Neuronal stem cell (in vitro differentiated cells): ENCODE data around the gene GPRC5C.

Experiments used
- DNase-seq: peaks from one replicate; pipeline ENCODE4 v3.0.0-alpha.2; 2013; ENCODE audit warnings: low spot score
- H2AFZ ChIP-seq: one replicate; pipeline ENCODE4 v1.6.1; 2013; ENCODE audit warnings: mild to moderate bottlenecking, low read length, inconsistent platforms
- H2AK5ac ChIP-seq: 2 replicates; pipeline ENCODE4 v1.6.1; 2013; ENCODE audit warnings: low read depth, mild to moderate bottlenecking, inconsistent platforms, low read length, moderate library complexity, mixed read lengths
- H2BK120ac ChIP-seq: 2 replicates; pipeline ENCODE4 v1.6.1; 2013; ENCODE audit warnings: low read depth, mild to moderate bottlenecking, inconsistent platforms, low read length, moderate library complexity, mixed read lengths
- H2BK12ac ChIP-seq: one replicate; pipeline ENCODE4 v1.6.1; 2013; ENCODE audit warnings: low read length, inconsistent platforms
- H2BK15ac ChIP-seq: 2 replicates; pipeline ENCODE4 v1.6.1; 2013; ENCODE audit warnings: mild to moderate bottlenecking, low read length, inconsistent platforms, mixed read lengths
- H2BK5ac ChIP-seq: one replicate; pipeline ENCODE4 v1.6.1; 2013; ENCODE audit warnings: inconsistent platforms, mild to moderate bottlenecking, low read length, moderate library complexity
- H3K14ac ChIP-seq: one replicate; pipeline ENCODE4 v1.6.1; 2013; ENCODE audit warnings: low read length, inconsistent platforms
- H3K18ac ChIP-seq: 2 replicates; pipeline ENCODE4 v1.6.1; 2013; ENCODE audit warnings: low read length, inconsistent platforms
- H3K23ac ChIP-seq: 2 replicates; pipeline ENCODE4 v1.6.1; 2013; ENCODE audit warnings: low read depth, mild to moderate bottlenecking, mixed read lengths, low read length, inconsistent platforms; ENCODE audit not compliant: poor library complexity
- H3K27ac ChIP-seq: replicated peaks from 3 replicates; pipeline ENCODE4 v1.5.1; 2013; ENCODE audit warnings: low read length, inconsistent platforms
- H3K27me3 ChIP-seq, 3 experiments: 2 replicates each; pipeline ENCODE4 v1.6.1; 2013; ENCODE audit warnings: low read length in 3 of 3, mild to moderate bottlenecking in 2 of 3, inconsistent platforms in 1 of 3, low read depth in 1 of 3, mixed read lengths in 1 of 3, moderate library complexity in 1 of 3; ENCODE audit not compliant: control insufficient read depth in 3 of 3, insufficient read depth in 3 of 3
- H3K36me3 ChIP-seq, 2 donors: replicated peaks in 1 of 2; 2 replicates each; pipeline ENCODE4 v1.6.1; 2013; ENCODE audit warnings: low read length in 2 of 2; ENCODE audit not compliant: control insufficient read depth in 2 of 2, insufficient read depth in 2 of 2
- H3K4ac ChIP-seq: 2 replicates; pipeline ENCODE4 v1.6.1; 2013; ENCODE audit warnings: inconsistent platforms, mild to moderate bottlenecking, low read length, moderate library complexity
- H3K4me1 ChIP-seq, 2 donors: 1 replicate in 1 of 2; 2 replicates in 1 of 2; pipeline ENCODE4 v1.6.1; 2013; ENCODE audit warnings: low read length in 2 of 2, low read depth in 1 of 2; ENCODE audit not compliant: control insufficient read depth in 2 of 2, insufficient read depth in 1 of 2
- H3K4me2 ChIP-seq: one replicate; pipeline ENCODE4 v1.6.1; 2013; ENCODE audit warnings: mild to moderate bottlenecking, low read length, inconsistent platforms; ENCODE audit not compliant: insufficient read depth, poor library complexity, severe bottlenecking
- H3K4me3 ChIP-seq, 2 donors: 2 replicates each; pipeline ENCODE4 v1.5.1; 2013; ENCODE audit warnings: low read length in 2 of 2, mild to moderate bottlenecking in 2 of 2, inconsistent platforms in 1 of 2, moderate library complexity in 1 of 2
- H3K79me1 ChIP-seq: one replicate; pipeline ENCODE4 v1.6.1; 2013; ENCODE audit warnings: low read depth, mild to moderate bottlenecking, inconsistent platforms, low read length, moderate library complexity
- H3K9ac ChIP-seq: one replicate; pipeline ENCODE4 v1.6.1; 2013; ENCODE audit warnings: mild to moderate bottlenecking, low read depth, low read length, inconsistent platforms; ENCODE audit not compliant: poor library complexity
- H3K9me3 ChIP-seq, 2 donors: replicated peaks in 1 of 2; 2 replicates each; pipeline versions ENCODE3 to v1.6.1; 2013; ENCODE audit warnings: low read length in 2 of 2, mild to moderate bottlenecking in 2 of 2, inconsistent platforms in 1 of 2, low read depth in 1 of 2, mixed read lengths in 1 of 2, moderate library complexity in 1 of 2; ENCODE audit not compliant: control insufficient read depth in 2 of 2, insufficient read depth in 1 of 2
- H4K8ac ChIP-seq: one replicate; pipeline ENCODE4 v1.6.1; 2013; ENCODE audit warnings: low read depth, mild to moderate bottlenecking, inconsistent platforms, low read length, moderate library complexity
- H4K91ac ChIP-seq: one replicate; pipeline ENCODE4 v1.6.1; 2013; ENCODE audit warnings: low read length, low read depth, mild to moderate bottlenecking, inconsistent platforms; ENCODE audit not compliant: poor library complexity
- WGBS, 2 donors: extraction: QIAGEN DNeasy Blood & Tissue Kit; methylation state at CpG; one replicate each; pipeline ENCODE4 v1.1.7; 2013; ENCODE audit warnings: missing lambda C conversion rate in 2 of 2, mixed read lengths in 1 of 2; ENCODE audit not compliant: insufficient read length in 2 of 2, insufficient replicate concordance in 1 of 2; ENCODE audit errors: extremely low coverage in 2 of 2; 5-methylcytosine and 5-hydroxymethylcytosine counted together

GPRC5C gene

DNA sequence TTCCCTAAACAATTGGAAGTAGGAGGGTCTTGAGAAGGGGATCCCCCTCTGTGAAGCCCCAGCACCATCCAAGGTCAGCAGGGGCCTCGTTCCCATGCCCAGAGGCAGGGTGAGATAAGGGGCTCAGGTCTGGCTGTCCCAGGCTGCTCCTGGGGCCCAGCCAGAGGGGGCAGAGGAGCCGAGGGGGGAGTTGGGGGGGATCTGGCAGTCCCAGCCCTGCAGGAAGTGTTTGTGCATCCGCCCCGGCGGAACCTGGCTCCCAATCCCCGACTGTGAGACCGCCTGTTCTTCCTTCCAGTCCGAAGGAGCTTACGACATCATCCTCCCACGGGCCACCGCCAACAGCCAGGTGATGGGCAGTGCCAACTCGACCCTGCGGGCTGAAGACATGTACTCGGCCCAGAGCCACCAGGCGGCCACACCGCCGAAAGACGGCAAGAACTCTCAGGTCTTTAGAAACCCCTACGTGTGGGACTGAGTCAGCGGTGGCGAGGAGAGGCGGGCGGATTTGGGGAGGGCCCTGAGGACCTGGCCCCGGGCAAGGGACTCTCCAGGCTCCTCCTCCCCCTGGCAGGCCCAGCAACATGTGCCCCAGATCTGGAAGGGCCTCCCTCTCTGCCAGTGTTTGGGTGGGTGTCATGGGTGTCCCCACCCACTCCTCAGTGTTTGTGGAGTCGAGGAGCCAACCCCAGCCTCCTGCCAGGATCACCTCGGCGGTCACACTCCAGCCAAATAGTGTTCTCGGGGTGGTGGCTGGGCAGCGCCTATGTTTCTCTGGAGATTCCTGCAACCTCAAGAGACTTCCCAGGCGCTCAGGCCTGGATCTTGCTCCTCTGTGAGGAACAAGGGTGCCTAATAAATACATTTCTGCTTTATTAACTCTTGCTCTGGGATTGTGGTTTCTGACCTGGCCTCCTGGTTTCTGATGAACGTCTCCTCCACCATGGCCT lies 14.9 kb downstream of the GPRC5C start:
- Histone ChIP-seq H3K27ac (no peak overlapping the region), H3K4ac (no peak overlapping the region), H2BK15ac (no peak overlapping the region), H2BK5ac (peak overlapping the region; percentile 57), H2AFZ (no peak overlapping the region), H3K4me2 (no peak overlapping the region), H2BK120ac (peak overlapping the region; percentile 43), H3K27me3 (peaks cover 0 to 7% (median 0%) of the 10 kb centered on the region in 3 experiments), H2BK12ac (no peak overlapping the region), H3K9ac (no peak overlapping the region), H3K23ac (no peak overlapping the region), H3K18ac (peak overlapping the region; percentile 13), H3K4me3 (no peak overlapping the region), H3K79me1 (peaks cover 2% of the 10 kb centered on the region), H3K36me3 (peaks cover 0 to 13% of the 10 kb centered on the region in 2 donors), H4K91ac (no peak overlapping the region), H3K14ac (no peak overlapping the region), H4K8ac (no peak overlapping the region), H3K4me1 (peaks cover 6 to 17% of the 10 kb centered on the region in 2 donors), H2AK5ac (peak overlapping the region; percentile 21), H3K9me3 (no peaks in the 10 kb centered on the region)
- no CpG with 5 or more reads among the region's 31 CpGs for WGBS, 2 donors
- DNase-seq, result no peak

DNA sequence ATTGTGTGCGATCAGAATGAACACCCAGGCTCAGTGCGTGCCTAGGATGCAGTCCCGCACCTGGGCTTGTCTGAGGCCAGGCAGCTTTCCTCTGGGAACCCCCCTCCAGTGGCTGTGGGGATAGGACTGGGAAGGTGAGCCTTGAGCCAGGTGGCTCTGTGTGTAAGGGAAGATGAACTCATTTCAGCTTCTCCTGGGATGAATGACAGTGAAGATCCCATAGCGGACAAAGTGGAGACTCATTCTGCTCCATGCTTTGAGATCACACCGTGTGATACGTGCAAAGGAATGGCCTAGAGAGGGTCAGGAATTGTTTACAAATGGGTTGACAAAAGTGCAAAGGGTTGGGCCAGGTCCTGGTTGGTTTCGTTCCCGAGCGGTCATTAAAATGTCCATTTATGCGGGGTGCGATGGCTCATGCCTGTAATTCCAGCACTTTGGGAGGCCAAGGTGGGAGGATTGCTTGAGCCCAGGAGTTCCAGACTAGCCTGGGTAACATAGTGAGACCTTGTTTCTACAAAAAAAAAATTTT lies 15.8 kb downstream of the GPRC5C start:
- Histone ChIP-seq H2BK15ac (no peak overlapping the region), H2BK5ac (no peak overlapping the region), H2BK120ac (no peak overlapping the region), H3K4me1 (peaks cover 9 to 14% of the 10 kb centered on the region in 2 donors), H3K9me3 (no peaks in the 10 kb centered on the region), H3K79me1 (peaks cover 2% of the 10 kb centered on the region), H2AK5ac (no peak overlapping the region), H2BK12ac (no peak overlapping the region), H3K27me3 (peaks cover 0 to 15% (median 4%) of the 10 kb centered on the region in 3 experiments), H3K23ac (no peak overlapping the region), H4K8ac (no peak overlapping the region), H3K4me2 (no peak overlapping the region), H3K36me3 (peaks cover 0 to 13% of the 10 kb centered on the region in 2 donors), H3K18ac (no peak overlapping the region), H3K4ac (no peak overlapping the region), H4K91ac (no peak overlapping the region), H3K27ac (no peak overlapping the region), H2AFZ (no peak overlapping the region), H3K14ac (no peak overlapping the region), H3K9ac (peak overlapping the region; percentile 15), H3K4me3 (no peak overlapping the region)
- DNase-seq, result no peak
- WGBS, 2 donors, result no CpG with 5 or more reads among the region's 11 CpGs

DNA sequence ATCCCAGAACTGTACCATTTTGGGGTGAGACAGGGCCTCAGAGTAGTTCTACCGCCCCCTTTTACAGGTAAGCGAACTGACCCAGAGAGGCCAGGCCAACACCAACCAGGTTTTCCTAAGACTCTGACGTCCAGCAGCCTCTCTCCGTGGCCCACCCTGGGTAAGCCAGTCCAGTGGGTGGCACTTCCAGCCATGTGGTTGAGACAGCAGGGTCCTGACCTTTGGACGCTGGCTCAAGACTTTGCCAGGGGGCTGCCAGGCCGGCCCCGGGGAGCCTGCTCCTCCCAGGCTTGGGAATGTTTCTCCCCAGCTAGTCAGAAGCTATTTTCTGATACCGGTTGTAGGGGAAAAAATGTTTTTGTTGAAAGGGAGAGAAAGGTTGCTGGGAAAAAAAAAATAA lies 16.9 kb downstream of the GPRC5C start:
- Histone ChIP-seq H3K9ac (no peak overlapping the region), H2AK5ac (no peak overlapping the region), H4K8ac (no peak overlapping the region), H3K4me1 (peaks cover 13 to 15% of the 10 kb centered on the region in 2 donors), H2AFZ (no peak overlapping the region), H2BK5ac (no peak overlapping the region), H2BK12ac (no peak overlapping the region), H3K14ac (no peak overlapping the region), H3K27me3 (peaks cover 0 to 25% (median 14%) of the 10 kb centered on the region in 3 experiments), H2BK120ac (no peak overlapping the region), H3K9me3 (no peaks in the 10 kb centered on the region), H2BK15ac (no peak overlapping the region), H3K36me3 (peaks cover 0 to 13% of the 10 kb centered on the region in 2 donors), H3K18ac (no peak overlapping the region), H3K4ac (no peak overlapping the region), H3K23ac (no peak overlapping the region), H3K4me3 (no peak overlapping the region), H4K91ac (no peak overlapping the region), H3K4me2 (no peak overlapping the region), H3K27ac (no peak overlapping the region), H3K79me1 (peaks cover 2% of the 10 kb centered on the region)
- DNase-seq, result no peak
- 100% methylated on average over 1 of the region's 8 CpGs; no CpG with 5 or more reads in 1 of the 2 donors for WGBS, 2 donors

DNA sequence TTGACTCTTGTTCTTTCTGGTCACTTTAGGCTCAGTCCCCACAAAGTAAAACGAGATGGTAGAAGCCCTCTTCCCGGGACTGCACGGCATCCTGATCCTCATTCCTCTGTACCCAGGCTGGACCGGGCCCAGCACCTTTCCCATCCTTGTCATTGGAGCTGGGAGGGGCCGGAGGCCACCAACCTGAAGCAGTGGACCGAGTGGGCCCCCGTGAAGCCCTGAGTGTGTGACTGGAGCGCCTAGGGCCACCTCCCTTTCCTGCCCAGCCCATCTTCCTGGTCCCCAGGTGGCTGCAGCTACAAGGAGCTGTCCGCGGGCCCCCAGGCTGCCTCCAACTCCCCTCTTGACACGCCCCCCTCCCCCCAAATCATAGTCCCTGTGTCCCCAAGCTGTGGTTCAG lies 17.4 kb downstream of the GPRC5C start:
- no peak overlapping the region for H3K14ac ChIP-seq
- no peak overlapping the region for H4K8ac ChIP-seq
- DNase-seq, result no peak
- peaks cover 10 to 12% of the 10 kb centered on the region in 2 donors for H3K4me1 ChIP-seq
- no peak overlapping the region for H3K4ac ChIP-seq
- no peak overlapping the region for H2BK120ac ChIP-seq
- peaks cover 0 to 13% of the 10 kb centered on the region in 2 donors for H3K36me3 ChIP-seq
- no peak overlapping the region for H3K4me2 ChIP-seq
- no peak overlapping the region for H2BK15ac ChIP-seq
- H3K18ac ChIP-seq, result peak overlapping the region; percentile 80
- no peak overlapping the region for H2BK12ac ChIP-seq
- H2AFZ ChIP-seq, result no peak overlapping the region
- no CpG with 5 or more reads among the region's 11 CpGs for WGBS, 2 donors
- no peak overlapping the region for H3K23ac ChIP-seq
- H2BK5ac ChIP-seq, result no peak overlapping the region
- no peak overlapping the region for H3K27ac ChIP-seq
- no peak overlapping the region for H4K91ac ChIP-seq
- H3K9me3 ChIP-seq, result no peaks in the 10 kb centered on the region
- H3K9ac ChIP-seq, result no peak overlapping the region
- H3K27me3 ChIP-seq, result peaks cover 0 to 26% (median 14%) of the 10 kb centered on the region in 3 experiments
- no peak overlapping the region for H3K4me3 ChIP-seq
- no peak overlapping the region for H2AK5ac ChIP-seq
- peaks cover 2% of the 10 kb centered on the region for H3K79me1 ChIP-seq
